Natural killer cell treated with Interleukin-12 subunit alpha and Interleukin-12 subunit beta and Interleukin-15 and Interleukin-18, amount 100 ng/mL, for 72 hours (primary cell): ENCODE results near the gene PNISR. TPM values are rescaled to one million over a fixed set of nuclear protein-coding genes. Genes with fewer than 3 reads are reported as not detected.

Source experiments
- ATAC-seq, 2 donors: fragments of 150-1000 bp; cut with Tn5 transposase in 1 of 2; sonication (Bioruptor Pico), chemical (Tn5 transposase) in 1 of 2; 2 replicates each; pipeline ENCODE4 v1.10.0; 2021
- DNase-seq: peaks from one replicate; pipeline ENCODE4 v3.0.0; 2022; ENCODE audit warnings: low spot score
- H3K27ac Mint-ChIP-seq, 2 donors: 1 replicate in 1 of 2; 2 replicates in 1 of 2; pipeline ENCODE4 v1.8.0; 2022; ENCODE audit warnings: mixed read lengths in 2 of 2, mild to moderate bottlenecking in 1 of 2, moderate library complexity in 1 of 2
- H3K27me3 Mint-ChIP-seq, 2 donors: 1 replicate in 1 of 2; 2 replicates in 1 of 2; pipeline ENCODE4 v1.8.0; 2022; ENCODE audit warnings: mixed read lengths in 2 of 2
- H3K36me3 Mint-ChIP-seq: one replicate; pipeline ENCODE4 v1.8.0; 2022; ENCODE audit warnings: mixed read lengths
- H3K4me1 Mint-ChIP-seq, 2 donors: 1 replicate in 1 of 2; 2 replicates in 1 of 2; pipeline ENCODE4 v1.8.0; 2022; ENCODE audit warnings: low read depth in 2 of 2, mixed read lengths in 2 of 2, mild to moderate bottlenecking in 1 of 2
- H3K4me3 Mint-ChIP-seq: one replicate; pipeline ENCODE4 v1.8.0; 2022; ENCODE audit warnings: mixed read lengths
- H3K9me3 Mint-ChIP-seq: 2 replicates; pipeline ENCODE4 v1.8.0; 2022; ENCODE audit warnings: mixed read lengths
- total RNA-seq, 2 donors: library from RNA; stranded (reverse); gene quantifications; one replicate each; pipeline ENCODE4 v1.2.3, GENCODE V29; 2022

The PNISR gene
- total RNA-seq, 2 donors from 2014 or later = 105 to 113 TPM

DNA sequence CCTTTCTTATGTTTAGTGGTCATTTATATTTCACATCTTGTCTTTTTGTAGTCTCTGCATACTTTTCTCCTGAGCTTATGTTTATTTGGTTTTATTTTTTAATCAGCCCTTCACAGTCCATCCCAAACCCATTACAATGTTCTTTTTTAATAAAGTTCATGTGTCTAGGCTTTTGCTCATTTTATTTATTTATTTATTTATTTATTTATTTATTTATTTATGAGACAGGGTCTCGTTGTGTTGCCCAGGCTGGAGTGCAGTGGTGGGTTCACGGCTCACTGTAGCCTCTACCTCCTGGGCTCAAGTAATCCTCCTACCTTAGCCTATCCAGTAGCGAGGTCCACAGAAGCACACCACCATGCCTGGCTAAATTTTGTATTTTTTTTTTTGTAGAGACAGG lies 34.2 kb downstream of the PNISR start:
- H3K36me3 Mint-ChIP-seq = no peaks in the 10 kb centered on the region
- no peak overlapping the region for H3K27ac Mint-ChIP-seq
- no peak overlapping the region for H3K4me3 Mint-ChIP-seq
- no peak for ATAC-seq
- no peak for DNase-seq
- H3K4me1 Mint-ChIP-seq = peaks cover 5 to 11% of the 10 kb centered on the region in 2 donors
- H3K9me3 Mint-ChIP-seq = no peaks in the 10 kb centered on the region
- no peaks in the 10 kb centered on the region for H3K27me3 Mint-ChIP-seq

DNA sequence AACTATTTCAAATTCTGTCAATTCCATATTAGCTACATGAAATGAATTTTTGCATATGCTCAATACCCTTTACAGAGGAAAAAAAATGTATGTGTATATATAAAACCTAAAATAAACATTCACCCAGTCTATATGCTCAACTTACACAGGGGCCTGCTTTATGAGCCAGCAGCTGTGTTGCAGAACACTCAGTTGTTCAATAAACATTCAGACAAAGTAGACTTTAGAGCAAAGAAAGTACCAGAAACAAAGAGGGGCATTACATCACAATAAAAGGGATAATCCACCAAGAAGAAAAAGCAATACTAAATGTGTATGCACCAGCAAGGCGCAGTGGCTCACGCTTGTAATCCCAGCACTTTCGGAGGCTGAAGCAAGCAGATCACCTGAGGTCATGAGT lies 40.6 kb downstream of the PNISR start:
- no peaks in the 10 kb centered on the region for H3K36me3 Mint-ChIP-seq
- H3K27me3 Mint-ChIP-seq = no peaks in the 10 kb centered on the region
- ATAC-seq = no peak
- H3K4me3 Mint-ChIP-seq = no peak overlapping the region
- H3K27ac Mint-ChIP-seq = no peak overlapping the region
- DNase-seq = no peak
- H3K4me1 Mint-ChIP-seq = no peaks in the 10 kb centered on the region
- no peaks in the 10 kb centered on the region for H3K9me3 Mint-ChIP-seq

DNA sequence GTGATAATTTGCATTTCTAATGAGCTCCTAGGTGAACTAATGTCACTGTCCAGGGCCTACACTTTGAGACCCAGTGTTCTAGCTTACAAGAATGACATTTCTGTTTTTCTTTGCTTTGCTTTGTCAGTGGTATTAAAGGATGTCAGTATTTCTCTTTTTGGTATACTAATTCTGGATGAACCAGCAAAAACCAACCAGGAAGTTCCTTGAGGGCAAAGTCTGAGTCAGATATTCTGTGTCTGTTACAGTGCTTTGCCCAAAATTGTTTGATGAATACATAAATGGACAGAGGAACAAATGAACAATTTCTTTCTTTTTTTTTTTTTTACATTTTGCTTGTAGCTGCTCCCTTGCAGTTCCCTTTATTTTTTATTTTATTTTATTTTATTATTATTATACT lies 46.5 kb downstream of the PNISR start:
- no peak overlapping the region for H3K4me3 Mint-ChIP-seq
- no peak overlapping the region for H3K27ac Mint-ChIP-seq
- no peak for DNase-seq
- no peak for ATAC-seq
- H3K27me3 Mint-ChIP-seq = no peaks in the 10 kb centered on the region
- H3K36me3 Mint-ChIP-seq = no peaks in the 10 kb centered on the region
- no peaks in the 10 kb centered on the region for H3K9me3 Mint-ChIP-seq
- no peaks in the 10 kb centered on the region for H3K4me1 Mint-ChIP-seq

DNA sequence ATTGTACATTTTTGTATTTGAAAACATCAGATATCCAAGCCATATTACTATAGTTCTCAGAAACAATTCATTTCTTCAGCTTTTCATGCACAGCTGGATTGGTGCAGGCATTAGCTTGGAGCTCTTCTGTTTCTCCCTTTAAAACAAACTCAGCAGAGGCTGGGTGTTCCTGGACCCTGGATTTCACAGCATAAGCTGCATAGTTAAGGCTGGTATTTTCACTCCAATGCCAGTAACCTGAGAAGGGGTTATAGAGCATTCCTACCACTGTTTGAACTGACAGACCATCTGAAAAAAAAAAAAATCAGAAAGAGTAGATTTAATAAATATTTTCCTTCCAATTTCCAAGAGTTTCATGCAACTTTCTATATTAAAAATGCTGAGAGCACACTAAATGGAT lies 55.6 kb downstream of the PNISR start:
- Mint-ChIP-seq H3K4me1 (peaks cover 0 to under 1% of the 10 kb centered on the region in 2 donors), H3K36me3 (no peaks in the 10 kb centered on the region), H3K9me3 (no peaks in the 10 kb centered on the region), H3K4me3 (no peak overlapping the region), H3K27me3 (no peaks in the 10 kb centered on the region), H3K27ac (no peak overlapping the region)
- ATAC-seq = no peak
- DNase-seq = no peak

DNA sequence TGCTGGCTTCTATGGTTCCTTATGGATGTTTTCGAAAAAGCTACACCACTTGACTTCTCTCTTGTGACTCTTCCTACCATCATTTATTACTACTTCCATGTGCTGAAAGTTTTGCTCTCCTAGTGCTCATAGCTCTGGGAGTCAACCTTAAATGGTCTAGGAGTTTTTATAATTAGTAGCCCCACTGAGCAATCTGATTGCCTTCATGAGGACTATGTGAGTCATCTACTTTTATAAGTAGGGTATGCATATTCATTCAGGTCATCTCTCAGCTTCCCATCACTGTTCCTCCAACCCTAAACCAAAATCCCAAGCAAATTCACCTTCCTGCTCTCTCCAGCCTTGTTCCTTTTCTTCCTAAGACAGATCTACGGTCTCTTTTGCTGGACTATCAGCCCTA lies 58.3 kb downstream of the PNISR start:
- no peak overlapping the region for H3K4me3 Mint-ChIP-seq
- H3K4me1 Mint-ChIP-seq = peaks cover 4 to 9% of the 10 kb centered on the region in 2 donors
- no peak overlapping the region for H3K27ac Mint-ChIP-seq
- no peak for ATAC-seq
- no peaks in the 10 kb centered on the region for H3K9me3 Mint-ChIP-seq
- DNase-seq = no peak
- peaks cover 1 to 7% of the 10 kb centered on the region in 2 donors for H3K27me3 Mint-ChIP-seq
- no peaks in the 10 kb centered on the region for H3K36me3 Mint-ChIP-seq

DNA sequence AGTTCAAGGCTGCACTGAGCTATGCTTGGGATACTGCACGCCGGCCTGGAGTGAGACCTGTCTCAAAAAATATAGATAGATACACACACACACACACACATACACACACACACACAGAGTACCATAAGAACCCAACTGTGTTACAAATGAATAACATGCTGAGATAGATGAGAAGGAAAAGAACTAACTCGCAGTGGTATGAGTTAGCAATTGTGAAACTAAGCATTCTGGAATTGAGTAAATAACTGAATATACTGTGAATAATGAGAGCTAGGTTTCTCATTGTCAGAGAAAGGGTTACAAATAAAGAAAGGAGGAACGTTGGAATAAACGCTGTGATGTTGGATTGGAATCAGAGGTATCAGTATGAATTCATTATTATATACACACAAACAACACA lies 61.1 kb downstream of the PNISR start:
- no peaks in the 10 kb centered on the region for H3K9me3 Mint-ChIP-seq
- H3K36me3 Mint-ChIP-seq = no peaks in the 10 kb centered on the region
- DNase-seq (no peak), ATAC-seq (peak; percentile 56 to 83)
- H3K4me1 Mint-ChIP-seq = peaks cover 4 to 9% of the 10 kb centered on the region in 2 donors
- H3K27me3 Mint-ChIP-seq = peaks cover 20 to 27% of the 10 kb centered on the region in 2 donors
- peak overlapping the region in 1 of 2 donors; percentile 43 for H3K27ac Mint-ChIP-seq
- peak overlapping the region; percentile 56 for H3K4me3 Mint-ChIP-seq

DNA sequence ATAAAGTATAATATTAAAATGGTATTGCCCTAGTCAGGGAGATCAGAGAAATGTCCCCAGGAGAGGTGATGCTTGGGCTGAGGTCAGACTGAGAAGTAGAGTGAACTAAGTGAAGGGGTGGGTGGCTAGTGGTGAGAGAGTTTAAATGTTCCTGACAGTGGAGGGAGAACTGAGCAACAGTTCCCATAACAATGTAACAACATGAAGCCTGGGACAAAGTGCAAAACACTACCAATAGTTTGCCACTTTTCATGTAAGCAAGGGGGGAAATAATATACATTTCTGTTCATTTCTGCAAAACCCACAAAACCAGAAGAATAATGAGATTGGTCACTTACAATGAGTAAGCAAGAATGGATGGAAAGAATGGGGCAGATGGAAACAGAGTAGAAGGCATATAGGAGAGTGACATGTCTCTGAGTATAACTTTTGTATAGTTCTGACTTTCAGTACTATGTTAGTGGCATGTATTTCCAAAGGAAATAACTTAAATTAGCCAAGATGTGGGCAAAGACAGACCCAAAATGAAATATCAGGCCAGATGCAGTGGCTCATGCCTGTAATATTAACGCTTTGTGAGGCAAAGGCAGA lies 62.3 kb downstream of the PNISR start:
- Mint-ChIP-seq H3K9me3 (no peaks in the 10 kb centered on the region), H3K4me3 (peak overlapping the region; percentile 7), H3K36me3 (no peaks in the 10 kb centered on the region), H3K4me1 (peaks cover 4 to 9% of the 10 kb centered on the region in 2 donors), H3K27ac (no peak overlapping the region), H3K27me3 (peaks cover 22 to 27% of the 10 kb centered on the region in 2 donors)
- peak; percentile 53 to 66 for ATAC-seq
- DNase-seq = no peak

DNA sequence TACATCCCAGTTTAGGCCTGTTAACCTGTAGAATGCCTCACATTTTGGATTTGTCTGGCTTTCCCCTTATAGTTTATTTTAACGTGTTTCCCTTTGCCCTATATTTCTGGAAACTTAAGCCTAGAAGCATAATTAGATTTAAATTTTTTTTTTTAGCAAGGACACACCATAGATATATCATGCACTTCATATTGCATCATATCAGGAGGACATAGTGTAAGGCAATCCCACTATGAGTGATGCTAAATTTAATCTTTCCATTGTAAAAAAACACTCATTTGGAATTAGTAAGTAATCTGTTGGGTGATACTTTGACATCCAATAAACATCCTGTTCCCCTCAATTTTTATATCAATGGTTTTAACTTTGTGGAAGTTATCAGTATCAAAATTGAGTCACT lies 65.3 kb downstream of the PNISR start:
- no peak for ATAC-seq
- Mint-ChIP-seq H3K9me3 (no peaks in the 10 kb centered on the region), H3K27me3 (peaks cover 39 to 46% of the 10 kb centered on the region in 2 donors), H3K4me3 (no peak overlapping the region), H3K36me3 (no peaks in the 10 kb centered on the region), H3K27ac (no peak overlapping the region), H3K4me1 (peaks cover 4 to 9% of the 10 kb centered on the region in 2 donors)
- no peak for DNase-seq

DNA sequence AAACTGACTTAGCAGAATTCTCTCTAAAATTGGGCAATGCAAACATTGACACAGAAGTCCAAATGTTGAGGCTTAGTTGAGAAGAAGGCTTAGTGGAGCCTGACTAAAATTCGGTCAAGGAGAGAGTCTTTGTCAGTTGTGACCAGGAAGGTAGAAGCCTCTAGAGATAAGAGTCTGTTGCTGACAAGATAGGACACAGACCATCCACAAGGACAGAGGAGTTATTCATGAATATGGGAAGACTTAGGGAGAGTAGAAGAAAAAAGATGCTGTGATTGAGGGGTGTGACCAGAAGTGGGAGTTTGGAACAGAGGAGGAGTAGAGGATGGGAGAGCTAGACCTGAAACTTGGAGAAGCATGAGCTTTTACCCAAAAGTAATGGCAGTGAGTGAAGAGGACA lies 68.5 kb downstream of the PNISR start:
- Mint-ChIP-seq H3K9me3 (no peaks in the 10 kb centered on the region), H3K27ac (no peak overlapping the region), H3K27me3 (peaks cover 40 to 57% of the 10 kb centered on the region in 2 donors), H3K4me1 (no peaks in the 10 kb centered on the region), H3K36me3 (no peaks in the 10 kb centered on the region), H3K4me3 (no peak overlapping the region)
- no peak for DNase-seq
- ATAC-seq = no peak

DNA sequence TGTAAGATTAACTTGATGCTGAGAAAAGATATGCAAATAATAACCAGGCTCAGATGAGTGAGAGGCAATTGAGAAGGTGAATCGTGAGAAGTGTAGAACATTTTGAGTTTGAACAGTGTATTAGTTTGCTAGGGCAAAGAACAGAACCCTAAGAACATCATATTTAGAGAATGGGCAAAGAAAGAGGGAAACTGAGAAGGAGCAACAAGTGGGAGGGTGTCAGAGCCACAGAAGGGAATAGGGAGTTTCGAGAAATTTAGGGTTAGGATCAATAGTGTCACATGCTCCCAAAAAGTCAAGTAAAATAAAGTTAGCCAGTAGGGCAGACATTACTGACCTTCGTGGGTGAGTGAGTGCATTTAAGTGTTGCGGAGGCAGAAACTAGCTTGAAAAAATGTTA lies 70.1 kb downstream of the PNISR start:
- Mint-ChIP-seq H3K4me1 (no peaks in the 10 kb centered on the region), H3K9me3 (no peaks in the 10 kb centered on the region), H3K4me3 (no peak overlapping the region), H3K27me3 (peaks cover 41 to 58% of the 10 kb centered on the region in 2 donors), H3K36me3 (no peaks in the 10 kb centered on the region), H3K27ac (no peak overlapping the region)
- no peak for ATAC-seq
- no peak for DNase-seq

DNA sequence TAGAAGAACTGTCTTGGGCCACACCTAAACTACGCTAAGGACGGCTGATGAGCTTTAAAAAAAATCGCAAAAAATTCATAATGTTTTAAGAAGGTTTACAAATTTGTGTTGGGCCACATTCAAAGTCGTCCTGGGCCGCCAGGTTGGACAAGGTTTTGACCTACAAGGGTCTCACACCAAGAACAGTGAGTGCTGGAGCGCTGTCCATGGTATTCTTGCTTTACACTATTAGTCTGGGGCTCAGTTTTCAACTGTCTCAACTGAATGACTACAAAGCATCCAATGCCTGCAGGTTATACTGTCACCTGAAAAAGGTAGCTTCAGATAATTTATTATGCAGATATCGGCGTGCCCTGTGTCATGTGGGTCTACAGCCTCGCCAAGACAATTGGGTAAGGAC lies 72.0 kb downstream of the PNISR start:
- Mint-ChIP-seq H3K9me3 (no peaks in the 10 kb centered on the region), H3K27ac (no peak overlapping the region), H3K27me3 (peaks cover 45 to 56% of the 10 kb centered on the region in 2 donors), H3K4me1 (no peaks in the 10 kb centered on the region), H3K36me3 (no peaks in the 10 kb centered on the region), H3K4me3 (no peak overlapping the region)
- DNase-seq (no peak), ATAC-seq (no peak)

DNA sequence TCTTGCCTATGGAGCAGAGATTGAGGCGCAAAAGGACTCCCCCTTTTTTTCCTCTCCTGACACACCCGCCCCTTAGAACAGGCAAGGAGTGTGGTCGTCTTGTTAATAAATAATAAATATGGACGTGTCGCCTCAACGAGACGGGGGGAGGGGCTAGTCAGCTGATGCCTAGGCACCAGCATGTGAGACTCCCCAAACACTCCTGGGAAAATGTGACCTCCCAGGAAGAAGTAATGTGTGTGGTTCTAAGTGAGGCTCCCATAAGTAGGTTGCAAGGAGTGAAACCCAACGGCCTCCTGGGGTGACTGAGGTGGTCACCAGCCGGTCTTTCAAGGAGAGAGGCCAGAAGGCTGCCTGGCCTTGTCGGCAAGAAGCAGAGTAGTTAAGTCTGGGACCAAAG lies 74.5 kb downstream of the PNISR start:
- H3K4me1 Mint-ChIP-seq = no peaks in the 10 kb centered on the region
- no peaks in the 10 kb centered on the region for H3K36me3 Mint-ChIP-seq
- DNase-seq (no peak), ATAC-seq (no peak)
- peaks cover 39 to 59% of the 10 kb centered on the region in 2 donors for H3K27me3 Mint-ChIP-seq
- H3K27ac Mint-ChIP-seq = no peak overlapping the region
- H3K9me3 Mint-ChIP-seq = no peaks in the 10 kb centered on the region
- H3K4me3 Mint-ChIP-seq = no peak overlapping the region

DNA sequence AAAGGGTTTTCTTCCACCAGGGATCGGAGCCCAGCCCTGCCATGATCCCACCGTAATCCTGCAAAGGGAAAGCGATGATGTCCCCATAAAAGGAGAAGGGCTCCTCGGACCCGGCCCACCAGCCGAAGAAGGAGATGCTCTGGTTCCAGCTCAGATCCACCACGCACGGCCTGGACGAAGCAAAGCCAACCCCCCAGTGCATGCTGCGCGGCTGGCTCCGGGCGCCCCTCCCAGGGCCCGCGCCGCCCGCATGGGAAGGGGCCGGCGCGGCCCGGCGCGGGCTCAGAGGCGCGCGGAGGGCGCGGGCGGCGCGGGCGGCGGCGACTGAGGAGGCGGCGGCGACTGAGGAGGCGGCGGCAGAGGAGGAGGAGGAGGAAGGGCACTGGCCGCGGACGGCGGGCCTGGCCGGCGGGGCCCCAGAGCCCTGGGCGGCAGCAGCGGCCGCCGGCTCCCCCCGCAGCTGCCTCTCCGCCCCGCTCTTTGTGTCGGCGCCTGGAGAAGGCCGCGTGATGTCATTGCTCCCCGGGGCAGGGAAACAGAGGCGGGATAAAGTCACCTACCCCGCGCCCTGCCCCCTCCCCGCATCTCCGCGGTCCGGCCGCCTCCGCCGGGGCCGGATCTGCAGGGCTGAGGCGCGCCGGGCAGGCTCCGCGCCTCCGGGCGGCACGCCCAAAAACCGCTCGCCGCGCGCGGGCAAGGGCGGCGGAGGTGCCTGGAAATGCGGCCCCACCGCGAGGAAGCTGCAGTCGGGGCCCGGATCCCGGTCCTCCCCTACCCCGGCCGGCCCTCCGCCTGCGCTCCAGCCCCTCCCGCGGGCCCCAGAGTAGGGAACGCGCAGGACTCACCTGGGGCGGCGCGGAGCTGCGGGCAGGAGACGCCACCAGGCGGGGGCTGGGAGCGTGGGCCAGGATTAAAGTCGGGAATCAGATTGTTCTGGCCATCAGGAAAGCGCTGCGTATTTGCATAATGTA lies 75.7 kb downstream of the PNISR start, which contains the start of gene FAXC:
Gene FAXC (minus strand): TSS at position 504 of the 971 bp plus-strand sequence. CDS start 302 bp downstream, at position 202.
- H3K27ac Mint-ChIP-seq = no peak within 1 kb of the TSS
- ATAC-seq = peak; percentile 55 to 68
- no peak within 1 kb of the TSS for H3K4me3 Mint-ChIP-seq
- H3K27me3 Mint-ChIP-seq = peaks cover 40 to 55% of the 10 kb centered on the region in 2 donors
- peaks cover 0 to under 1% of the 10 kb centered on the region in 2 donors for H3K4me1 Mint-ChIP-seq
- H3K9me3 Mint-ChIP-seq = no peaks in the 10 kb centered on the region
- no peak for DNase-seq
- H3K36me3 Mint-ChIP-seq = no peaks in the 10 kb centered on the region
